Endothelial cell of umbilical vein (primary cell): ENCODE data around the gene PPP1CB. TPM values are rescaled to one million over a fixed set of nuclear protein-coding genes. Genes with fewer than 3 reads are reported as not detected.

Experiments used
- BruUV-seq: library from RNA; stranded (reverse); fragments of 400-500 nt; replicated peaks from 2 replicates; lab custom pipeline; 2021; lab: Mats Ljungman, UMichigan
- CTCF ChIA-PET: fragments of 300-600, 350-600 bp; sonication (Branson Sonifier 250); formaldehyde crosslinking; loops from one replicate; lab custom pipeline; 2021; ENCODE audit warnings: antibody characterized with exemption, inconsistent platforms; lab: Charles Lee
- POLR2A ChIA-PET: fragments of 300-600, 350-600 bp; sonication (Branson Sonifier 250); formaldehyde crosslinking; loops from one replicate; lab custom pipeline; 2021; ENCODE audit warnings: antibody characterized with exemption, inconsistent platforms; lab: Charles Lee
- DNase-seq: peaks from one replicate; pipeline ENCODE4 v3.0.0-alpha.2; 2011; ENCODE audit warnings: low read depth, low spot score
- FAIRE-seq: peaks from 2 replicates; lab custom pipeline; 2011; peaks lifted over from hg19 to GRCh38; lab: Jason Lieb, UNC
- H2AFZ ChIP-seq: 2 replicates; pipeline ENCODE4 v1.6.0; 2012; ENCODE audit warnings: low read depth, low read length, control low read depth, inconsistent platforms
- H3K27ac ChIP-seq: 2 replicates; pipeline ENCODE4 v1.5.1; 2011; ENCODE audit warnings: low read depth, mild to moderate bottlenecking, control low read depth, low read length, moderate library complexity; ENCODE audit not compliant: insufficient read depth
- H3K27me3 ChIP-seq, 2 experiments: 2 replicates each; pipeline versions ENCODE4 v1.6.0 to v1.6.1; 2011; ENCODE audit warnings: low read length in 2 of 2, mixed read lengths in 1 of 2; ENCODE audit not compliant: control insufficient read depth in 2 of 2, insufficient read depth in 2 of 2
- H3K36me3 ChIP-seq, 2 experiments: 2 replicates in 1 of 2; 3 replicates in 1 of 2; pipeline ENCODE4 v1.5.1; 2011; ENCODE audit warnings: low read length in 2 of 2, mild to moderate bottlenecking in 1 of 2, moderate library complexity in 1 of 2; ENCODE audit not compliant: control insufficient read depth in 2 of 2, insufficient read depth in 2 of 2; ENCODE audit errors: extremely low read depth in 1 of 2
- H3K4me1 ChIP-seq: 3 replicates; pipeline ENCODE4 v1.5.1; 2011; ENCODE audit warnings: mild to moderate bottlenecking, low read length; ENCODE audit not compliant: control insufficient read depth, insufficient read depth; ENCODE audit errors: extremely low read depth
- H3K4me2 ChIP-seq: 2 replicates; pipeline ENCODE4 v1.6.1; 2011; ENCODE audit warnings: low read length, control low read depth, mixed read lengths; ENCODE audit not compliant: insufficient read depth
- H3K4me3 ChIP-seq, 3 experiments: fragments of 200-600 bp in 1 of 3; sonication (generic), shearing (Covaris generic) in 1 of 3; replicated peaks in 1 of 3; 2 replicates each; pipeline ENCODE4 v1.5.1; 2011 to 2016; ENCODE audit warnings: control low read depth in 3 of 3, low read length in 3 of 3, mild to moderate bottlenecking in 2 of 3, inconsistent platforms in 1 of 3, low read depth in 1 of 3, moderate library complexity in 1 of 3; ENCODE audit not compliant: insufficient read depth in 1 of 3
- H3K79me2 ChIP-seq: 2 replicates; pipeline ENCODE4 v1.6.0; 2012; ENCODE audit warnings: low read length, inconsistent platforms; ENCODE audit not compliant: control insufficient read depth, insufficient read depth
- H3K9ac ChIP-seq: replicated peaks from 2 replicates; pipeline ENCODE3; 2011; ENCODE audit warnings: low read length, control low read depth; ENCODE audit not compliant: insufficient read depth; ENCODE audit errors: extremely low read depth
- H3K9me1 ChIP-seq: replicated peaks from 3 replicates; pipeline ENCODE4 v1.6.0; 2011; ENCODE audit warnings: mild to moderate bottlenecking, low read length; ENCODE audit not compliant: control insufficient read depth, insufficient read depth; ENCODE audit errors: extremely low read depth
- H3K9me3 ChIP-seq: replicated peaks from 2 replicates; pipeline ENCODE4 v1.5.1; 2012; ENCODE audit warnings: low read length, inconsistent platforms; ENCODE audit not compliant: control insufficient read depth, insufficient read depth
- H4K20me1 ChIP-seq: replicated peaks from 2 replicates; pipeline ENCODE3; 2011; ENCODE audit warnings: mild to moderate bottlenecking, low read length; ENCODE audit not compliant: control insufficient read depth, insufficient read depth; ENCODE audit errors: extremely low read depth
- EZH2 ChIP-seq: IDR thresholded peaks from 2 replicates; pipeline ENCODE4 v1.6.1; 2012; ENCODE audit warnings: borderline replicate concordance, low read depth, mild to moderate bottlenecking, moderate library complexity, low read length, inconsistent platforms; ENCODE audit not compliant: severe bottlenecking
- FOS ChIP-seq: IDR thresholded peaks from 2 replicates; pipeline ENCODE4 v1.6.1; 2011; ENCODE audit warnings: mild to moderate bottlenecking, low read length, moderate library complexity, borderline replicate concordance; ENCODE audit not compliant: insufficient read depth
- JUN ChIP-seq: IDR thresholded peaks from 2 replicates; pipeline ENCODE4 v1.6.1; 2011; ENCODE audit warnings: borderline replicate concordance, low read depth; ENCODE audit not compliant: insufficient read length, insufficient read depth
- MYC ChIP-seq: IDR thresholded peaks from one replicate; pipeline ENCODE4 v1.6.1; 2011; ENCODE audit warnings: mild to moderate bottlenecking, low read depth, low read length
- POLR2A ChIP-seq: IDR thresholded peaks from 2 replicates; pipeline ENCODE4 v1.6.1; 2012; ENCODE audit warnings: low read depth, mild to moderate bottlenecking, control low read depth, low read length
- POLR2AphosphoS5 ChIP-seq: IDR thresholded peaks from 2 replicates; pipeline ENCODE4 v1.6.1; 2012; ENCODE audit warnings: low read depth, mild to moderate bottlenecking, control low read depth, low read length, moderate library complexity; ENCODE audit not compliant: insufficient read depth
- dilution Hi-C: fragments of 300-500 bp; cut with MboI; formaldehyde crosslinking; loops from one replicate; pipeline ENCODE4 v1.15.0; 2019; ENCODE audit warnings: low sequenced_read_pairs; ENCODE audit not compliant: extremely low pct_ligation_motif_present
- intact Hi-C: fragments of 100-400 bp; cut with micrococcal nuclease; formaldehyde crosslinking; loops from one replicate; pipeline ENCODE4 v1.10.0; 2022
- polyA plus RNA-seq, 4 experiments: library from polyadenylated mRNA; depleted of rRNA in 3 of 4; stranded (reverse) in 3 of 4; unstranded in 1 of 4; fragments of >200 nt; gene quantifications; 2 replicates each; pipeline versions ENCODE4 v1.2.1 to v1.2.3, GENCODE V29; 2011 to 2012; ENCODE audit warnings: missing spikeins in 1 of 4
- total RNA-seq: library from RNA; stranded (reverse); gene quantifications from 2 replicates; pipeline ENCODE4 v1.2.3, GENCODE V29; 2021
- TF ChIP-seq, protein P1 (sequence below), 2 donors: IDR thresholded peaks; 1 replicate in 1 of 2; 2 replicates in 1 of 2; pipeline ENCODE4 v1.5.1; 2011; ENCODE audit warnings: low read length in 2 of 2, mild to moderate bottlenecking in 2 of 2, moderate library complexity in 2 of 2, control low read depth in 1 of 2, inconsistent platforms in 1 of 2, low read depth in 1 of 2; ENCODE audit not compliant: insufficient read depth in 1 of 2; ENCODE audit errors: extremely low read depth in 1 of 2
- TF ChIP-seq, protein P2 (sequence below): IDR thresholded peaks from 2 replicates; pipeline ENCODE4 v1.6.1; 2011; ENCODE audit not compliant: insufficient read depth, insufficient read length

The PPP1CB gene
- total and polyA plus RNA-seq, 2 donors (not counting 3 experiments of a cell fraction or from before 2014, with no cell fraction given) = 29.8 to 163 TPM

DNA sequence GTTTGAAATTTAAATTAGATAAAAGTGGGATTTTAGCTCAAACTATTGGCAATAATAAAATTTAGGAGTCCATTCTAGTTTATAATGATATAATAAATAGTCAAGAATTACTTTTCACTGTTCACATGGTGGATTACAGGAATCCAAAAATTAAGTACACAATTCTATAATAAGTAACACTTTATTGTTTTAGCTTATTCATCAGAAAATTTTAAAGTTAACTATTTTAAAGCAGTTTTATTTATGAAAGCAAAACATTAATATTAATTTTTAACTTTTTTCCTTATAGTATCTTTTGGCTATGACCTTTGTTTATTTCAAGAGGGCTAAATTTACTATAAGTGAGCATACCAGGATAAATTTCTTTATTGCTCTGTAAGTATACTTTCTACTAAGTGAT lies 70.4 kb downstream of the PPP1CB start:
- H3K4me2 ChIP-seq = no peak overlapping the region
- no TSS peak for BruUV-seq
- H3K4me1 ChIP-seq = no peaks in the 10 kb centered on the region
- H4K20me1 ChIP-seq = no peaks in the 10 kb centered on the region
- intact Hi-C loops (loop anchor here (5.0 kb wide), 3 partner anchors 105 to 1250 kb away; no protein-coding TSS in a partner anchor), dilution Hi-C loops (no loop called here)
- no peak for FAIRE-seq
- H2AFZ ChIP-seq = no peak overlapping the region
- no peak overlapping the region for H3K27ac ChIP-seq
- POLR2A ChIA-PET = no interaction called here
- H3K9ac ChIP-seq = no peak overlapping the region
- CTCF ChIA-PET = no interaction called here
- no peaks in the 10 kb centered on the region for H3K9me3 ChIP-seq
- H3K9me1 ChIP-seq = no peaks in the 10 kb centered on the region
- H3K27me3 ChIP-seq = no peaks in the 10 kb centered on the region
- TF ChIP-seq, protein P1, sequence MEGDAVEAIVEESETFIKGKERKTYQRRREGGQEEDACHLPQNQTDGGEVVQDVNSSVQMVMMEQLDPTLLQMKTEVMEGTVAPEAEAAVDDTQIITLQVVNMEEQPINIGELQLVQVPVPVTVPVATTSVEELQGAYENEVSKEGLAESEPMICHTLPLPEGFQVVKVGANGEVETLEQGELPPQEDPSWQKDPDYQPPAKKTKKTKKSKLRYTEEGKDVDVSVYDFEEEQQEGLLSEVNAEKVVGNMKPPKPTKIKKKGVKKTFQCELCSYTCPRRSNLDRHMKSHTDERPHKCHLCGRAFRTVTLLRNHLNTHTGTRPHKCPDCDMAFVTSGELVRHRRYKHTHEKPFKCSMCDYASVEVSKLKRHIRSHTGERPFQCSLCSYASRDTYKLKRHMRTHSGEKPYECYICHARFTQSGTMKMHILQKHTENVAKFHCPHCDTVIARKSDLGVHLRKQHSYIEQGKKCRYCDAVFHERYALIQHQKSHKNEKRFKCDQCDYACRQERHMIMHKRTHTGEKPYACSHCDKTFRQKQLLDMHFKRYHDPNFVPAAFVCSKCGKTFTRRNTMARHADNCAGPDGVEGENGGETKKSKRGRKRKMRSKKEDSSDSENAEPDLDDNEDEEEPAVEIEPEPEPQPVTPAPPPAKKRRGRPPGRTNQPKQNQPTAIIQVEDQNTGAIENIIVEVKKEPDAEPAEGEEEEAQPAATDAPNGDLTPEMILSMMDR (IDR thresholded peaks at IDR 0.05; ENCODE audit: extremely low read depth in 1 of 2, insufficient read depth in 1 of 2, low read depth in 1 of 2, low read length in 2 of 2) = no peak
- TF ChIP-seq, protein P2, sequence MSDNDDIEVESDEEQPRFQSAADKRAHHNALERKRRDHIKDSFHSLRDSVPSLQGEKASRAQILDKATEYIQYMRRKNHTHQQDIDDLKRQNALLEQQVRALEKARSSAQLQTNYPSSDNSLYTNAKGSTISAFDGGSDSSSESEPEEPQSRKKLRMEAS = no peak
- TF ChIP-seq POLR2AphosphoS5 (no peak), JUN (no peak), EZH2 (no peak), MYC (no peak), POLR2A (no peak), FOS (no peak)
- no peaks in the 10 kb centered on the region for H3K36me3 ChIP-seq
- no peak for DNase-seq
- H3K79me2 ChIP-seq = no peaks in the 10 kb centered on the region
- no peak overlapping the region for H3K4me3 ChIP-seq
